ENCODE results near the gene NUMA1.

NUMA1 gene

DNA sequence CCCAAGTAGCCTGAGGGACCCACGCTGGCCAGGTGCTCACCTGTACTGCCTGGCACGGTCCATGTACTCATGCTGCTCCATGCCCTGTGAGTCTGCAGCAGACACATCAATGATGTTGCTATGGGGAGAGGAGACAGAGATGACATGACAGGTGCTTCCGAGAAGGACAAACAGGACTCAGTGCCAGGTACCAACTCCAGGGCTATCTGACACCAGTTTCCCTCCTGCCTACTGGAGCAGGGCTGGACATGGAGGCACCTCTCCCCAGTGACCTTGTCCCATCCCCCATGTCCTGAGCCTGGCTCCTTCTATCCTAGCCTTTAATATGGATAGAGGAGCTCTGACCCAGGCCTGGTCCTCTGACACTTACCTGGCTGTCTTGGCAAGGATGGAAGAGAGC is 18.4 kb upstream of the NUMA1 start:
- no peak for DNase-seq
- H4K8ac ChIP-seq (ENCODE audit: low read depth, low read length): no peak overlapping the region
- H3K4me3 ChIP-seq (ENCODE audit: low read length): no peak overlapping the region

DNA sequence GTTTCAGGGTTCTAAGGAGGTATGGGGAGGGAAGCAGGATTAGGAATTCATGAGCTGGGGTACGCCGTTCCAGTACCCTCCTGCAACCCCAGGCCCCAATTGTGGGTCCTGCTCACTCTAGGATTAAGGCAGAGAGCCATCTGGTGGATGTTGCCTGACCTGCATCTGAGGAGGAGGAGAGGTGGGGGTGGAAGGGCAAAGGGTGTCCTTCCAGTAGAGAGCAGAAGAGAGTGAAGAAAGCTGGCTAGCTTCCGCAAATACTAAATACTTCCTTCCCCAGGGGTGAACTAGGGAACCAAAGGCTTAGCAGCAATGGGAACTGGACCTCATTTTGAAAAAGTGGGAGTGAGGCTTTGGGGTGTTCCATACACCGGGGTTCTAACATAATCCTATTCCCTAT is 10.9 kb upstream of the NUMA1 start:
- no peak overlapping the region for H2BK15ac ChIP-seq (replicated peaks; ENCODE audit: low read depth)
- no peak overlapping the region for H3K56ac ChIP-seq (ENCODE audit: low read length)
- no peaks in the 10 kb centered on the region for H3K79me2 ChIP-seq (ENCODE audit: control insufficient read depth, insufficient read depth, low read length)
- no peaks in the 10 kb centered on the region for H3K79me1 ChIP-seq (ENCODE audit: low read length)
- H3K27me3 ChIP-seq (ENCODE audit: insufficient read depth, low read length, poor library complexity): no peaks in the 10 kb centered on the region
- WGBS (ENCODE audit: extremely low coverage, insufficient coverage, low lambda C conversion rate): no CpG with 5 or more reads among the region's 4 CpGs
- H3K4me3 ChIP-seq (ENCODE audit: low read length): no peak overlapping the region
- H4K5ac ChIP-seq (ENCODE audit: low read length): no peak overlapping the region
- no peak overlapping the region for H2AK5ac ChIP-seq (ENCODE audit: low read length)
- H3K23ac ChIP-seq (ENCODE audit: low read length): no peak overlapping the region
- H3K4me1 ChIP-seq (ENCODE audit: control insufficient read depth, low read depth, low read length): peaks cover 6% of the 10 kb centered on the region
- peak overlapping the region; percentile 8 for H3K9ac ChIP-seq (ENCODE audit: low read length)
- no peak overlapping the region for H3K4ac ChIP-seq (ENCODE audit: low read depth, low read length)
- H3K4me2 ChIP-seq (ENCODE audit: low read length): no peak overlapping the region
- peak; percentile 90 for DNase-seq
- H4K8ac ChIP-seq (ENCODE audit: low read depth, low read length): no peak overlapping the region
- no peak overlapping the region for H2BK5ac ChIP-seq (ENCODE audit: low read length)
- no peak overlapping the region for H3K18ac ChIP-seq (ENCODE audit: low read length)
- H3K36me3 ChIP-seq (ENCODE audit: control insufficient read depth, insufficient read depth, low read length): peaks cover 2% of the 10 kb centered on the region
- H2BK120ac ChIP-seq (ENCODE audit: low read depth, low read length): no peak overlapping the region
- H3K27ac ChIP-seq (ENCODE audit: low read depth, low read length): no peak overlapping the region

More for the DNA sequence above, 18.4 kb upstream of the NUMA1 start:
- H3K18ac ChIP-seq (ENCODE audit: low read length): no peak overlapping the region
- no peak overlapping the region for H3K9ac ChIP-seq (ENCODE audit: low read length)
- peaks cover 5% of the 10 kb centered on the region for H3K4me1 ChIP-seq (ENCODE audit: control insufficient read depth, low read depth, low read length)
- no peak overlapping the region for H3K4ac ChIP-seq (ENCODE audit: low read depth, low read length)
- no peak overlapping the region for H2BK5ac ChIP-seq (ENCODE audit: low read length)
- no peak overlapping the region for H2BK120ac ChIP-seq (ENCODE audit: low read depth, low read length)
- whole genome bisulfite sequencing (ENCODE audit: extremely low coverage, insufficient coverage, low lambda C conversion rate): no CpG with 5 or more reads among the region's 3 CpGs
- peaks cover 8% of the 10 kb centered on the region for H3K36me3 ChIP-seq (ENCODE audit: control insufficient read depth, insufficient read depth, low read length)
- H3K79me2 ChIP-seq (ENCODE audit: control insufficient read depth, insufficient read depth, low read length): peaks cover 27% of the 10 kb centered on the region
- no peak overlapping the region for H3K56ac ChIP-seq (ENCODE audit: low read length)
- H3K79me1 ChIP-seq (ENCODE audit: low read length): peaks cover 31% of the 10 kb centered on the region
- no peak overlapping the region for H2AK5ac ChIP-seq (ENCODE audit: low read length)
- H3K23ac ChIP-seq (ENCODE audit: low read length): no peak overlapping the region
- no peak overlapping the region for H3K4me2 ChIP-seq (ENCODE audit: low read length)
- no peaks in the 10 kb centered on the region for H3K27me3 ChIP-seq (ENCODE audit: insufficient read depth, low read length, poor library complexity)
- no peak overlapping the region for H4K5ac ChIP-seq (ENCODE audit: low read length)
- no peak overlapping the region for H2BK15ac ChIP-seq (replicated peaks; ENCODE audit: low read depth)
- no peak overlapping the region for H3K27ac ChIP-seq (ENCODE audit: low read depth, low read length)

DNA sequence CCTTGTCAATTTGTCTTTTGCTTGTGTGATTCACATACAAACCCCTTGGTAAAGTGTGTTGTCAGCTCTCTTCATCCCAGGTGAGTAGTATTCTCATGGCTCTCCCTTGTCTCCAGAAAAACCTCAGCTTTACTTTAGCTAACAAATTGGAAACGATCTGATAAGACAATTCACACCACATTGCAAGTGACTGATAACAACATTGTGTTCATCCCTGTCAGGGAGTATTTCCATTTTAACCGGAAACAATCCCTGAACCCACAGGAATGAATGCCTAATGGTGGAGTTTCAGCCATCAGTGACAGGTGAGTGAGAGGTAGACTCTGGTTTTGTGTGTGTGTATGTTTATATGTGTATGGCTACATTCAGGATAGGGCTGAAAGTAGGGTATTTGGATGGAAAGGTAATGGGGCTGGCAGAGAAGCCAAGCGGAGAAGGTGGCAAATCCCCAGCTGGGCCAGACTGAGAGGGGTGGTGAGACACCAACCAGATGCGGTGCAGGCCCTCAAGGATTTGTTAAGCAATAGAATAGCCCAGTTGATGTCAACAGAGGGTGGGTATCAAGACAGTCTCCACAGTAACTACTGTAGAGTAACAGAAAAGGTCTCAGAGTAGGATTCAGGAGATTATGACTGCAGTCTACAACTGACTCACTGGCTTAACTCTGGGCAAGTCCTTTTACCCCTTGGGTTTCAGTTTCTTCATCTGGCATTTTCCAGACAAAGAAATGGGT is 7.9 kb upstream of the NUMA1 start:
- Histone ChIP-seq H2AK5ac (ENCODE audit: low read length) (no peak overlapping the region), H2BK120ac (ENCODE audit: low read depth, low read length) (no peak overlapping the region), H4K5ac (ENCODE audit: low read length) (no peak overlapping the region), H3K4me3 (ENCODE audit: low read length) (no peak overlapping the region), H2BK15ac (replicated peaks; ENCODE audit: low read depth) (no peak overlapping the region), H3K4me2 (ENCODE audit: low read length) (no peak overlapping the region), H3K79me1 (ENCODE audit: low read length) (no peaks in the 10 kb centered on the region), H3K9ac (ENCODE audit: low read length) (no peak overlapping the region), H3K27me3 (ENCODE audit: insufficient read depth, low read length, poor library complexity) (no peaks in the 10 kb centered on the region), H2BK5ac (ENCODE audit: low read length) (no peak overlapping the region), H3K23ac (ENCODE audit: low read length) (no peak overlapping the region), H3K4me1 (ENCODE audit: control insufficient read depth, low read depth, low read length) (peaks cover 6% of the 10 kb centered on the region), H3K27ac (ENCODE audit: low read depth, low read length) (peak overlapping the region; percentile 5), H3K4ac (ENCODE audit: low read depth, low read length) (no peak overlapping the region), H3K56ac (ENCODE audit: low read length) (no peak overlapping the region), H3K36me3 (ENCODE audit: control insufficient read depth, insufficient read depth, low read length) (no peaks in the 10 kb centered on the region), H4K8ac (ENCODE audit: low read depth, low read length) (no peak overlapping the region), H3K18ac (ENCODE audit: low read length) (no peak overlapping the region), H3K79me2 (ENCODE audit: control insufficient read depth, insufficient read depth, low read length) (no peaks in the 10 kb centered on the region)
- WGBS (ENCODE audit: extremely low coverage, insufficient coverage, low lambda C conversion rate): no CpG with 5 or more reads among the region's 4 CpGs
- DNase-seq: peak; percentile 93

DNA sequence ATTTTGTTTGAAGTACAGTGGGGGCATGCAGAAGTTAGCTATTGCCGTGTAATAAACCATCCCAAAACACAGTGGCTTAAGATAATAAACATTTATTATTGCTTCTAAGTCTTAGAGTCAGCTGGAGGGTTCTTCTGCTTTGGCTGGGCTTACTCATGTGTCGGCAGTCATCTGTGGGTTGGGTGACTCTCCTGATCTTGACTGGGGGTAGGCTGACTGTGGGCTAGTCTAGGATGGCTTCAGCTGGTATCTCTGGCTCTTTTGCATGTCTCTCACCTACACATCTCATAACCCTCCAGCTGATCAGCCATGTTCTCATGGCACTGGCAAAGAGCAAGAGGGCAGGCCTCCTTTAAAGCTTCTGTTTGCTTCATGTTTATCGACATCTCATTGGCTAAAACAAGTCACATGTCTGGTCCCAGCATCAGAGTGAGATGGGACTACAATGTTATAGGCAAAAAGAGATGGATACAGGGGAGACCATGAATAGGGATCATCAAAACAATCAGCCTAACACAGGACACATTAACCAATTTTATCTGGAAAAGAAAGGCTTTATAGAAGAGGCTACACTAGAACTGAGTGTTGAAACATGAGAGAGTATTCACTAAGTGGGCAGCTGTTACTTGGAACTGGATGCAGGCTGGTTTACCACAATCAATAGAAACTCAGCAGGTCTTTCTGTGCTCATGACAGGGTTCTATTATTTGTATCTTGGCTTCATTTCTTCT is 5.4 kb upstream of the NUMA1 start:
- no CpG with 5 or more reads among the region's 3 CpGs for WGBS (ENCODE audit: extremely low coverage, insufficient coverage, low lambda C conversion rate)
- Histone ChIP-seq H3K18ac (ENCODE audit: low read length) (no peak overlapping the region), H3K27ac (ENCODE audit: low read depth, low read length) (no peak overlapping the region), H3K4me1 (ENCODE audit: control insufficient read depth, low read depth, low read length) (peaks cover 4% of the 10 kb centered on the region), H3K4me3 (ENCODE audit: low read length) (no peak overlapping the region), H3K23ac (ENCODE audit: low read length) (no peak overlapping the region), H3K79me1 (ENCODE audit: low read length) (no peaks in the 10 kb centered on the region), H2BK15ac (replicated peaks; ENCODE audit: low read depth) (no peak overlapping the region), H3K4ac (ENCODE audit: low read depth, low read length) (no peak overlapping the region), H3K79me2 (ENCODE audit: control insufficient read depth, insufficient read depth, low read length) (no peaks in the 10 kb centered on the region), H3K56ac (ENCODE audit: low read length) (no peak overlapping the region), H3K36me3 (ENCODE audit: control insufficient read depth, insufficient read depth, low read length) (no peaks in the 10 kb centered on the region), H4K5ac (ENCODE audit: low read length) (no peak overlapping the region), H3K9ac (ENCODE audit: low read length) (no peak overlapping the region), H3K4me2 (ENCODE audit: low read length) (no peak overlapping the region), H2BK120ac (ENCODE audit: low read depth, low read length) (no peak overlapping the region), H4K8ac (ENCODE audit: low read depth, low read length) (no peak overlapping the region), H2AK5ac (ENCODE audit: low read length) (no peak overlapping the region), H3K27me3 (ENCODE audit: insufficient read depth, low read length, poor library complexity) (no peaks in the 10 kb centered on the region), H2BK5ac (ENCODE audit: low read length) (no peak overlapping the region)
- DNase-seq: peak; percentile 70

- Histone ChIP-seq H3K27me3 (ENCODE audit: insufficient read depth, low read length, poor library complexity) (no peaks in the 10 kb centered on the region), H4K5ac (ENCODE audit: low read length) (no peak overlapping the region), H3K79me1 (ENCODE audit: low read length) (no peaks in the 10 kb centered on the region), H2BK5ac (ENCODE audit: low read length) (no peak overlapping the region), H2BK120ac (ENCODE audit: low read depth, low read length) (no peak overlapping the region), H3K27ac (ENCODE audit: low read depth, low read length) (no peak overlapping the region), H3K23ac (ENCODE audit: low read length) (no peak overlapping the region), H3K79me2 (ENCODE audit: control insufficient read depth, insufficient read depth, low read length) (peaks cover under 1% of the 10 kb centered on the region), H3K4me1 (ENCODE audit: control insufficient read depth, low read depth, low read length) (peaks cover 4% of the 10 kb centered on the region), H3K18ac (ENCODE audit: low read length) (no peak overlapping the region), H3K4ac (ENCODE audit: low read depth, low read length) (no peak overlapping the region), H3K9ac (ENCODE audit: low read length) (no peak overlapping the region), H3K36me3 (ENCODE audit: control insufficient read depth, insufficient read depth, low read length) (no peaks in the 10 kb centered on the region), H4K8ac (ENCODE audit: low read depth, low read length) (no peak overlapping the region), H2BK15ac (replicated peaks; ENCODE audit: low read depth) (no peak overlapping the region), H3K4me2 (ENCODE audit: low read length) (no peak overlapping the region), H2AK5ac (ENCODE audit: low read length) (no peak overlapping the region), H3K4me3 (ENCODE audit: low read length) (no peak overlapping the region), H3K56ac (ENCODE audit: low read length) (no peak overlapping the region)
- no CpG with 5 or more reads among the region's 1 CpG for WGBS (ENCODE audit: extremely low coverage, insufficient coverage, low lambda C conversion rate)
- no peak for DNase-seq
Measured at GRCh38 chr11:72084965-72085364, 4.6 kb upstream of the NUMA1 start.

Data from mesendoderm (in vitro differentiated cells).